NB4 (cell line): ENCODE data around the gene NTSR1.

Experiments
- CTCF ChIP-seq: IDR thresholded peaks from one replicate; pipeline ENCODE4 v1.5.1; 2012; ENCODE audit warnings: low read depth, low read length
- MAX ChIP-seq: IDR thresholded peaks from 2 replicates; pipeline ENCODE4 v1.6.1; 2011; ENCODE audit warnings: low read depth, low read length
- MYC ChIP-seq: IDR thresholded peaks from 2 replicates; pipeline ENCODE4 v1.6.1; 2011; ENCODE audit warnings: low read depth, low read length
- POLR2A ChIP-seq: IDR thresholded peaks from 2 replicates; pipeline ENCODE4 v1.6.1; 2011; ENCODE audit warnings: mild to moderate bottlenecking; ENCODE audit not compliant: insufficient read length; ENCODE audit errors: extremely low read depth

- TF ChIP-seq POLR2A = no peak
- no peak for TF ChIP-seq CTCF
- no peak for TF ChIP-seq MAX
- no peak for TF ChIP-seq MYC
Observed at GRCh38 chr20:62700261-62700930, 8.2 kb upstream of the NTSR1 start.
